Measurements from ENCODE around the gene VSIG8.

GRCh38 chr1:159895286-159895685, 32.8 kb upstream of the VSIG8 start:
- TF ChIP-seq, protein P1, sequence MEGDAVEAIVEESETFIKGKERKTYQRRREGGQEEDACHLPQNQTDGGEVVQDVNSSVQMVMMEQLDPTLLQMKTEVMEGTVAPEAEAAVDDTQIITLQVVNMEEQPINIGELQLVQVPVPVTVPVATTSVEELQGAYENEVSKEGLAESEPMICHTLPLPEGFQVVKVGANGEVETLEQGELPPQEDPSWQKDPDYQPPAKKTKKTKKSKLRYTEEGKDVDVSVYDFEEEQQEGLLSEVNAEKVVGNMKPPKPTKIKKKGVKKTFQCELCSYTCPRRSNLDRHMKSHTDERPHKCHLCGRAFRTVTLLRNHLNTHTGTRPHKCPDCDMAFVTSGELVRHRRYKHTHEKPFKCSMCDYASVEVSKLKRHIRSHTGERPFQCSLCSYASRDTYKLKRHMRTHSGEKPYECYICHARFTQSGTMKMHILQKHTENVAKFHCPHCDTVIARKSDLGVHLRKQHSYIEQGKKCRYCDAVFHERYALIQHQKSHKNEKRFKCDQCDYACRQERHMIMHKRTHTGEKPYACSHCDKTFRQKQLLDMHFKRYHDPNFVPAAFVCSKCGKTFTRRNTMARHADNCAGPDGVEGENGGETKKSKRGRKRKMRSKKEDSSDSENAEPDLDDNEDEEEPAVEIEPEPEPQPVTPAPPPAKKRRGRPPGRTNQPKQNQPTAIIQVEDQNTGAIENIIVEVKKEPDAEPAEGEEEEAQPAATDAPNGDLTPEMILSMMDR (IDR thresholded peaks at IDR 0.05), result no peak
- no peak for TF ChIP-seq EZH2 (IDR thresholded peaks at IDR 0.05; ENCODE audit: borderline replicate concordance, insufficient read depth, low read depth, low read length, poor library complexity, severe bottlenecking)
